ENCODE measurements around the gene MAST2. TPM values are rescaled to one million over a fixed set of nuclear protein-coding genes. Genes with fewer than 3 reads are reported as not detected.

MAST2 gene
- total RNA-seq, 1 donor: 24.2 TPM

DNA sequence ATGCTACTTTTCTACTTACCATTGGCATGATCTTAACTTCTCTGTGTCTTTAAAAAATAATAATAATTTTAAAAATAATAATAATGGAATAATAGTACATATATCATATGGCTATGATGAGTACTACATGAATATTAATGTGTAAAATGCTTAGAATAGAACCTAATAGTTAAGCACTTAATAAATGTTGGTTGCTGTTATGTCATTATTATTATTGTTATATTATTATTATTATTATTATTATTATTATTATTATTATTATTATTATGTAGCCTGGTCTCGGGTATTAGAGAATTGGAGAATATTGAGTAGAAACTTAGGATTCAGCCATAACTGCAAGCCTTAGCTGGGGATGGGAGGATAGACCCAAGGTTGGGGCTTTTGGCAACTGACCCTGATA, 108.2 kb downstream of the MAST2 start:
- DNase-seq (ENCODE audit: insufficient read length, low spot score, missing footprints): no peak
- Histone ChIP-seq H4K20me1 (ENCODE audit: insufficient read depth, low read length) (no peaks in the 10 kb centered on the region), H2AFZ (ENCODE audit: low read length) (no peak overlapping the region), H3K9me3 (ENCODE audit: low read depth, low read length) (no peaks in the 10 kb centered on the region), H3K27me3 (ENCODE audit: insufficient read depth, low read length) (no peaks in the 10 kb centered on the region), H3K27ac (ENCODE audit: low read depth, low read length) (peak overlapping the region; percentile 99), H3K79me2 (ENCODE audit: insufficient read depth, low read length) (peaks cover 22% of the 10 kb centered on the region), H3K4me2 (ENCODE audit: insufficient read depth, low read length) (no peak overlapping the region), H3K4me3 (ENCODE audit: insufficient read depth, low read length) (no peak overlapping the region), H3K36me3 (ENCODE audit: insufficient read depth, low read length) (no peaks in the 10 kb centered on the region), H3K4me1 (ENCODE audit: insufficient read depth, low read length) (peaks cover 24% of the 10 kb centered on the region)
- TF ChIP-seq, protein P1, sequence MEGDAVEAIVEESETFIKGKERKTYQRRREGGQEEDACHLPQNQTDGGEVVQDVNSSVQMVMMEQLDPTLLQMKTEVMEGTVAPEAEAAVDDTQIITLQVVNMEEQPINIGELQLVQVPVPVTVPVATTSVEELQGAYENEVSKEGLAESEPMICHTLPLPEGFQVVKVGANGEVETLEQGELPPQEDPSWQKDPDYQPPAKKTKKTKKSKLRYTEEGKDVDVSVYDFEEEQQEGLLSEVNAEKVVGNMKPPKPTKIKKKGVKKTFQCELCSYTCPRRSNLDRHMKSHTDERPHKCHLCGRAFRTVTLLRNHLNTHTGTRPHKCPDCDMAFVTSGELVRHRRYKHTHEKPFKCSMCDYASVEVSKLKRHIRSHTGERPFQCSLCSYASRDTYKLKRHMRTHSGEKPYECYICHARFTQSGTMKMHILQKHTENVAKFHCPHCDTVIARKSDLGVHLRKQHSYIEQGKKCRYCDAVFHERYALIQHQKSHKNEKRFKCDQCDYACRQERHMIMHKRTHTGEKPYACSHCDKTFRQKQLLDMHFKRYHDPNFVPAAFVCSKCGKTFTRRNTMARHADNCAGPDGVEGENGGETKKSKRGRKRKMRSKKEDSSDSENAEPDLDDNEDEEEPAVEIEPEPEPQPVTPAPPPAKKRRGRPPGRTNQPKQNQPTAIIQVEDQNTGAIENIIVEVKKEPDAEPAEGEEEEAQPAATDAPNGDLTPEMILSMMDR (IDR thresholded peaks at IDR 0.05; ENCODE audit: extremely low read depth, low read depth, low read length): no peak

DNA sequence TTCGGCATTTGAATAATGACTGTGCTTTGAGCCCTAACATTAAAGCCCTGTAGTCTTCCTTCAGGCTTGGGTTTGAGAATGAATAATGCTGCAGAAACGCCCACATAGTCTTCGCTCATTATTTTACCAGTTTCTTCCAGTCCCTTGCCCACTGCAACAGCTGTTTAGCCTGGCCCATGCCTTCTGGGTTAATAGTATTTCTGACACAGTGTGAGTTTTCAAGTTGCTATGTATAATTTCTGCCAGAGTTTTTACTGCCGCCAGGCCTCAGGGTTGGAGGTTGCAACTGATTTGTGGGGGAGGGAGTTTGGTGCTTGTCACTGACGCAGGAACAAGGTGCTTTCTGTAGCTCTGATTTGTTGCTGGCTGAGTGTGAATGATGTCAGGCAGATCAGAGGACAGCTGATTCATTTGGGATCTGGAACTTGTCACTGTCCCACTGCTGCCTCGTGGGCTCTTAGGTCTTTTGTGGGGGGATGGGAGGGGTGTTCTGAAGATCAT, 109.8 kb downstream of the MAST2 start:
- H4K20me1 ChIP-seq (ENCODE audit: insufficient read depth, low read length): no peaks in the 10 kb centered on the region
- H3K79me2 ChIP-seq (ENCODE audit: insufficient read depth, low read length): peaks cover 18% of the 10 kb centered on the region
- TF ChIP-seq, protein P1 (IDR thresholded peaks at IDR 0.05; ENCODE audit: extremely low read depth, low read depth, low read length): no peak
- H3K9me3 ChIP-seq (ENCODE audit: low read depth, low read length): no peaks in the 10 kb centered on the region
- no peaks in the 10 kb centered on the region for H3K36me3 ChIP-seq (ENCODE audit: insufficient read depth, low read length)
- H3K27me3 ChIP-seq (ENCODE audit: insufficient read depth, low read length): no peaks in the 10 kb centered on the region
- H2AFZ ChIP-seq (ENCODE audit: low read length): peak overlapping the region; percentile 27
- peak overlapping the region; percentile 99 for H3K27ac ChIP-seq (ENCODE audit: low read depth, low read length)
- H3K4me3 ChIP-seq (ENCODE audit: insufficient read depth, low read length): peak overlapping the region; percentile 47
- peak; percentile 75 for DNase-seq (ENCODE audit: insufficient read length, low spot score, missing footprints)
- peak overlapping the region; percentile 74 for H3K4me2 ChIP-seq (ENCODE audit: insufficient read depth, low read length)
- H3K4me1 ChIP-seq (ENCODE audit: insufficient read depth, low read length): peaks cover 24% of the 10 kb centered on the region

DNA sequence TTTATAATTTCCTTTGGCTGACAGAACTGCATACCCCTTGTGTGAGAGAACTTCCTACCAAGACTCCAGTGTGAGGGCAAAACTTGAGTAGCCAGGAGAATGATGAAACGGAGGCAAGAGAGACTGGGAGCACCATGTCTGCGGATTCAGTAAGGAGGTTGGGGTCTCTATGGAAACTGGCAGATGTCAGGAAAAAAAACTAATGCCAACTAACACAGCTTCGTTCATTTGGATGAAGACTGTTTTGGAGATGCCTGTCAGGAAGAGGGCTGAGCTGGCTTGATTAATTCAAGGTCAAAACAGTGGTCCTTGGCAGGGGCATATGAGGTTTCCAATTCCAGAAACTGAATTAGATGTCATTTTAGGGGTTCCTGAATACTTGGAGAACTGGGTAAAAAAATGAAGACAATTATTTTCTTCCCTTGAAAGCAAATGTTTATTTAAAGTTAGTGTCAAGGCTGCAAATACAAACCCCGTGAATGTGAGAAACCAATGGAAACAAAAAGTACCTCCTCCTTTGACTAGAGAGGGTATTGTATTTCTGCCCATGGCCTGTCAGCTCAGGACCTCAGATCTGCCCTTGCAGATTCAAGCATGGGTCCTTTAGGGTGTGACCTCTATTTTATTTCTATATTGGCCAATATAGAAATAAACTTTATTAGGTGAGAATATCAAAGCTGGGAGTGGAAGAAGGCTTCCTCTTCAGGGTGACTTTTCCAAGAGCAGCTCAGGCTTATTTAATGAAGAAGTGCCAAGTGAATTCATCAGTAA, 110.5 kb downstream of the MAST2 start:
- peak overlapping the region; percentile 47 for H3K4me3 ChIP-seq (ENCODE audit: insufficient read depth, low read length)
- H3K4me2 ChIP-seq (ENCODE audit: insufficient read depth, low read length): peak overlapping the region; percentile 74
- H4K20me1 ChIP-seq (ENCODE audit: insufficient read depth, low read length): no peaks in the 10 kb centered on the region
- H3K27ac ChIP-seq (ENCODE audit: low read depth, low read length): peak overlapping the region; percentile 99
- H2AFZ ChIP-seq (ENCODE audit: low read length): peak overlapping the region; percentile 15
- TF ChIP-seq, protein P1 (IDR thresholded peaks at IDR 0.05; ENCODE audit: extremely low read depth, low read depth, low read length): no peak
- DNase-seq (ENCODE audit: insufficient read length, low spot score, missing footprints): no peak
- H3K36me3 ChIP-seq (ENCODE audit: insufficient read depth, low read length): no peaks in the 10 kb centered on the region
- H3K9me3 ChIP-seq (ENCODE audit: low read depth, low read length): no peaks in the 10 kb centered on the region
- H3K4me1 ChIP-seq (ENCODE audit: insufficient read depth, low read length): peaks cover 24% of the 10 kb centered on the region
- H3K79me2 ChIP-seq (ENCODE audit: insufficient read depth, low read length): peaks cover 18% of the 10 kb centered on the region
- H3K27me3 ChIP-seq (ENCODE audit: insufficient read depth, low read length): no peaks in the 10 kb centered on the region

DNA sequence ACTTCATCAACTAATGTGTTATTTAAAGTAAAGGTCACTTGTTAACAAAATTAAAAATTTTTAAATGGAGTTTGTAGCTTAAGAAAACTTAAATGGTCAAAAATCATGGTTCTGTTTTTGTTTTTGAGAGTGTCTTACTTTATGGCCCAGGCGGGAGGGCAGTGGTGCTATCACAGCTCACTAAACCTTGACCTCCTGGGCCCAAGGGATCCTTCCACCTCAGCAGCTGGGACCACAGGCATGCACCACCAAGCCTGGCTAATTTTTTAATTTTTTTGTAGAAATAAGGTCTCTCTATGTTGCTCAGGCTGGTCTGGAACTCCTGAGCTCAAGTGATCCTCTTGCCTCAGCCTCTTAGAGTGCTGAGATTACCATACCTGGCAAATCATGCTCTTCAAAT, 111.4 kb downstream of the MAST2 start:
- Histone ChIP-seq H3K4me3 (ENCODE audit: insufficient read depth, low read length) (no peak overlapping the region), H3K27me3 (ENCODE audit: insufficient read depth, low read length) (no peaks in the 10 kb centered on the region), H3K4me2 (ENCODE audit: insufficient read depth, low read length) (no peak overlapping the region), H3K27ac (ENCODE audit: low read depth, low read length) (peak overlapping the region; percentile 99), H3K9me3 (ENCODE audit: low read depth, low read length) (no peaks in the 10 kb centered on the region), H4K20me1 (ENCODE audit: insufficient read depth, low read length) (no peaks in the 10 kb centered on the region), H3K36me3 (ENCODE audit: insufficient read depth, low read length) (no peaks in the 10 kb centered on the region), H2AFZ (ENCODE audit: low read length) (no peak overlapping the region), H3K79me2 (ENCODE audit: insufficient read depth, low read length) (peaks cover 18% of the 10 kb centered on the region), H3K4me1 (ENCODE audit: insufficient read depth, low read length) (peaks cover 24% of the 10 kb centered on the region)
- DNase-seq (ENCODE audit: insufficient read length, low spot score, missing footprints): no peak
- TF ChIP-seq, protein P1 (IDR thresholded peaks at IDR 0.05; ENCODE audit: extremely low read depth, low read depth, low read length): no peak
